Activated B cell treated with CpG ODN at 0.5 μM for 24 hours (primary cell): ENCODE data around the gene TMEM45A. TPM values are rescaled to one million over a fixed set of nuclear protein-coding genes. Genes with fewer than 3 reads are reported as not detected.

Experiments
- ATAC-seq: fragments of 200-7000 bp; cut with Tn5 transposase; one replicate; pipeline ENCODE4 v1.10.0; 2021; ENCODE audit warnings: low read depth, mild to moderate bottlenecking, moderate library complexity
- CTCF ChIA-PET: fragments of 350-600 bp; sonication (Branson Sonifier 250); formaldehyde crosslinking; loops from one replicate; lab custom pipeline; 2021; ENCODE audit warnings: antibody characterized with exemption; lab: Charles Lee
- POLR2A ChIA-PET: fragments of 350-600 bp; sonication (Branson Sonifier 250); formaldehyde crosslinking; loops from one replicate; lab custom pipeline; 2021; ENCODE audit warnings: antibody characterized with exemption; lab: Charles Lee
- DNase-seq: peaks from one replicate; pipeline ENCODE4 v3.0.0; 2022
- H3K27ac Mint-ChIP-seq: one replicate; pipeline ENCODE4 v1.8.0; 2020; ENCODE audit warnings: mixed read lengths
- H3K27me3 Mint-ChIP-seq: one replicate; pipeline ENCODE4 v1.8.0; 2021; ENCODE audit warnings: mixed read lengths
- H3K36me3 Mint-ChIP-seq: one replicate; pipeline ENCODE4 v1.8.0; 2021; ENCODE audit warnings: low read depth, mixed read lengths
- H3K4me1 Mint-ChIP-seq: one replicate; pipeline ENCODE4 v1.8.0; 2021; ENCODE audit warnings: mixed read lengths
- H3K4me3 Mint-ChIP-seq: one replicate; pipeline ENCODE4 v1.8.0; 2020; ENCODE audit warnings: mild to moderate bottlenecking, mixed read lengths
- H3K9me3 Mint-ChIP-seq: one replicate; pipeline ENCODE4 v1.8.0; 2020; ENCODE audit warnings: mixed read lengths
- intact Hi-C: fragments of 100-400 bp; cut with micrococcal nuclease; formaldehyde crosslinking; loops from one replicate; pipeline ENCODE4 v1.15.1; 2024
- total RNA-seq: library from RNA; stranded (reverse); gene quantifications from 2 replicates; pipeline ENCODE4 v1.2.3, GENCODE V29; 2022
- TF ChIP-seq, protein P1 (sequence below): fragments of 200-600 bp; IDR thresholded peaks from one replicate; pipeline ENCODE4 v1.8.0; 2022; ENCODE audit warnings: antibody characterized with exemption, mild to moderate bottlenecking

Gene TMEM45A
- total RNA-seq, 1 donor from 2014 or later, result 0.13 TPM

DNA sequence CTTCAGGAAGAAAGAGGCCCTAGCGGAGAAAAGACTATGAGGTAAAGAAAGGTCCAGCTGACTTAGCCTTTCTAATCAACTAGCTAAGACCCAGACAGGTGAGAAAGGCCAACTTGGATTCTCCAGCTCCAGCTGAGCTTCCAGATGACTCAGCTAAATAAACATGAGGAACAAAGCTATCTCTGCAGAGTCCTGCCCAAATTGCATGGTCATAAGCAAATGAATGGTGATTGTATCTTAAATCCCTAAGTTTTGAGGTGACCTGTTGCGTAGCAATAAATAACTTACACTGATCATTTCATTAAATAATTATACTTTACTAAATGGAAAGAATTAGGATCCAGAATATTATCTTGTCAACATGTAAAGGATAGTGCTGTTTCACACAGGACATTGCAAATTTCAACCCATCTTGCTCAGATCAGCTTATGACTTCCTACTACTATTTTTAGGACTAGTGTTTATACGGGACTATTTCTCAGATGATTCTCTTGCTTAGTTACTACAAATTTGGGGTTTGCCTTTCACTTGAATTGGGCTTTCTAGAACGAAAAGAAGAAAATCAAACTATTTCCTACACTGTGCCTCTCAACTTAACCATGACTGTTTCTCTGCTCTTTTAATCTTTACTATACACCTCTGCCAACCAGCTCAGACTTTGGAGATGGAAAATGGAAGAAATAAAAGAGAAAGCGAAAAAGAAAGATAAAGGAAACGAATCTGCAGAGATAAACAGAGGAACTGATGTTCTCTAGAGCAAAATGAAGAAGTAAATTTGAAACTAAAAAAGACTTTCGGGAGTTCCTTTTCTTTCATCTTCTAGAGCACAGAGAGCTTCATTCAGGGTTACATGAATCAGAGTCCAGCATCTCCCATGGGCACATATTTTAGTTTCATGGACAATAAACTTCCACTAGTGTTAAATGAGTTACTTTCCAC, 110.4 kb downstream of the TMEM45A start:
- Mint-ChIP-seq H3K4me3 (peak overlapping the region; percentile 83), H3K4me1 (peaks cover 26% of the 10 kb centered on the region), H3K9me3 (peaks cover 2% of the 10 kb centered on the region), H3K36me3 (peaks cover 2% of the 10 kb centered on the region), H3K27me3 (peaks cover 7% of the 10 kb centered on the region), H3K27ac (peak overlapping the region; percentile 97)
- TF ChIP-seq, protein P1, sequence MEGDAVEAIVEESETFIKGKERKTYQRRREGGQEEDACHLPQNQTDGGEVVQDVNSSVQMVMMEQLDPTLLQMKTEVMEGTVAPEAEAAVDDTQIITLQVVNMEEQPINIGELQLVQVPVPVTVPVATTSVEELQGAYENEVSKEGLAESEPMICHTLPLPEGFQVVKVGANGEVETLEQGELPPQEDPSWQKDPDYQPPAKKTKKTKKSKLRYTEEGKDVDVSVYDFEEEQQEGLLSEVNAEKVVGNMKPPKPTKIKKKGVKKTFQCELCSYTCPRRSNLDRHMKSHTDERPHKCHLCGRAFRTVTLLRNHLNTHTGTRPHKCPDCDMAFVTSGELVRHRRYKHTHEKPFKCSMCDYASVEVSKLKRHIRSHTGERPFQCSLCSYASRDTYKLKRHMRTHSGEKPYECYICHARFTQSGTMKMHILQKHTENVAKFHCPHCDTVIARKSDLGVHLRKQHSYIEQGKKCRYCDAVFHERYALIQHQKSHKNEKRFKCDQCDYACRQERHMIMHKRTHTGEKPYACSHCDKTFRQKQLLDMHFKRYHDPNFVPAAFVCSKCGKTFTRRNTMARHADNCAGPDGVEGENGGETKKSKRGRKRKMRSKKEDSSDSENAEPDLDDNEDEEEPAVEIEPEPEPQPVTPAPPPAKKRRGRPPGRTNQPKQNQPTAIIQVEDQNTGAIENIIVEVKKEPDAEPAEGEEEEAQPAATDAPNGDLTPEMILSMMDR, result no peak
- POLR2A ChIA-PET, result no interaction called here
- intact Hi-C loops, result loop anchor here (2.0 kb wide), 2 partner anchors 106 to 342 kb away; partner anchors contain the start of genes TBC1D23 and TFG
- DNase-seq, result no peak
- CTCF ChIA-PET, result interaction anchor here (0.7 to 2.4 kb wide), 4 partner anchors 11 to 771 kb away, joined by 3 to 10 read pairs (median 6); no protein-coding TSS in a partner anchor
- ATAC-seq, result peak; percentile 63

DNA sequence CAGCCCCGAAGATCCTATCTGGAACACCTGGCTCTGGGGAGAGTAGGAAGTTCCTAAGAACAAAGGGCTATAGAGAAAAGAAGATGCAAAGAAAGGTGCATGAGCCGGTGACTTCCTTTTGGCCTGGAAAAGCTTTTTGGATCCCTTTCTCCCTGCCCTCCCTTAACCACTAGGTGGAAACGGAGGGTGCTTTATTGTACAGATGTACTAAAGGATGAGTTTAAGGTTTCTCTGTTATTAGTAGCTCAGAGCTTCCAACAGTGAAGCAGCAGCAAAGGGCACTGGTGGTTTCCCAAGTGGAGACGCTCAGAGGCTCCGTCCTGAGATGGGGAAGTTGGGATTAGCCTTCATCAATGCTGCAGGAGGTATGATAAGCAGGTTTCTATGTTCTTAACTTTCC, 111.0 kb downstream of the TMEM45A start:
- DNase-seq (no peak), ATAC-seq (peak; percentile 45)
- H3K27me3 Mint-ChIP-seq, result peaks cover 3% of the 10 kb centered on the region
- H3K36me3 Mint-ChIP-seq, result peaks cover 2% of the 10 kb centered on the region
- ChIA-PET POLR2A (no interaction called here), CTCF (interaction anchor here (0.7 to 2.4 kb wide), 4 partner anchors 12 to 771 kb away, joined by 3 to 10 read pairs (median 6); no protein-coding TSS in a partner anchor)
- H3K4me3 Mint-ChIP-seq, result peak overlapping the region; percentile 83
- H3K4me1 Mint-ChIP-seq, result peaks cover 27% of the 10 kb centered on the region
- TF ChIP-seq, protein P1, result no peak
- peak overlapping the region; percentile 97 for H3K27ac Mint-ChIP-seq
- intact Hi-C loops, result loop anchor here (2.0 kb wide), 2 partner anchors 105 to 343 kb away; partner anchors contain the start of genes TBC1D23 and TFG
- peaks cover 2% of the 10 kb centered on the region for H3K9me3 Mint-ChIP-seq

DNA sequence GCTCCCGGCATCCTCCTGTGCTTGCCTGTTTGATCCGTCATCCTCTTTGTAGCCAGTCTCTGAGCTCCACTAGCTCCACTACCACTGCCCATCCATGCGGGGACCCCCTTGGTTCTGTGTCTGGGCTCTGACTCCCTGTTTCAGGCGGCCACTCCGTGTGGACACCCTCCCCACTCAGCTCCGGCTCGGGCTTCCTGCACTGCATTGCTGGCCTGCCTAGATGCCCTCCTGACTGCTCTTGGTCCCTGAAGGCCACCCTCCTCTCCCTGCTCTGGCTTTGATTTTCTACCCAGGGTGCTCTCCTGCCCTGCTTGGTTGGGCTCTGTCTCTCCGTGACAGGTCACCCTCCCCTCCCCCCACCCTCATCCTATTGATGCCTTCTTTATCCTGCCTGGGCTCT, 112.9 kb downstream of the TMEM45A start:
- POLR2A ChIA-PET, result no interaction called here
- no peak overlapping the region for H3K4me3 Mint-ChIP-seq
- H3K4me1 Mint-ChIP-seq, result peaks cover 27% of the 10 kb centered on the region

GRCh38 chr3:100606894-100607512, 114.6 kb downstream of the TMEM45A start:
- intact Hi-C loops, result no loop called here
- H3K36me3 Mint-ChIP-seq, result no peaks in the 10 kb centered on the region
- ChIA-PET POLR2A (no interaction called here), CTCF (no interaction called here)
- TF ChIP-seq, protein P1, result no peak
- no peak overlapping the region for H3K27ac Mint-ChIP-seq
- H3K9me3 Mint-ChIP-seq, result no peaks in the 10 kb centered on the region
- DNase-seq (no peak), ATAC-seq (no peak)
- no peak overlapping the region for H3K4me3 Mint-ChIP-seq
- peaks cover 14% of the 10 kb centered on the region for H3K27me3 Mint-ChIP-seq
- peaks cover 27% of the 10 kb centered on the region for H3K4me1 Mint-ChIP-seq

More for the DNA sequence above, 112.9 kb downstream of the TMEM45A start:
- no peaks in the 10 kb centered on the region for H3K9me3 Mint-ChIP-seq
- CTCF ChIA-PET, result no interaction called here
- H3K36me3 Mint-ChIP-seq, result no peaks in the 10 kb centered on the region
- TF ChIP-seq, protein P1, result no peak
- no peak overlapping the region for H3K27ac Mint-ChIP-seq
- H3K27me3 Mint-ChIP-seq, result peaks cover 11% of the 10 kb centered on the region
- ATAC-seq (no peak), DNase-seq (no peak)
- intact Hi-C loops, result no loop called here

DNA sequence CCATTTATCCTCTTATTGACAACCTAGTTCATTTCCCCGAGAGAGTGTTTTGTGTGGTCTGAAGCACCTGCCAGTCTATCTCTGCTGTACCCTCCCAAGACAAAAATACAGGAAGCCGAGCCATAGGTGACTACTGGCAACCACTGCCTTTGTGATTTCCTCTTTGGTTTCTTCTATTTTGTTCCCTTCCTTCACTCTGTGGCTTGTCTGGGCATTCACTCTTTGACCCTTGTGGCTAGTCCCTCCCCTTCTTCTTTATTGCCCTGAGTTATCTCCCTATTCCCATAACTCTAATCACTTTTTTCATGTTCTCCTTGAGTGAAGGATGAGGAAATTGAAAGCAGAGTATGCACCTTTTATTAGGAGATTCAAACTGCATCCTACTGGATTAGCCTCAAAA, 116.9 kb downstream of the TMEM45A start, which contains the start of gene ADGRG7:
Gene ADGRG7 (plus strand): TSS at position 297 of the 400 bp plus-strand sequence. CDS start 256 bp downstream, outside the sequence.
- POLR2A ChIA-PET, result no interaction called here
- CTCF ChIA-PET, result no interaction called here
- DNase-seq, result no peak
- Mint-ChIP-seq H3K27me3 (peaks cover 18% of the 10 kb centered on the region), H3K27ac (no peak within 1 kb of the TSS), H3K4me3 (no peak within 1 kb of the TSS), H3K9me3 (no peaks in the 10 kb centered on the region), H3K4me1 (peaks cover 11% of the 10 kb centered on the region), H3K36me3 (no peaks in the 10 kb centered on the region)
- intact Hi-C loops, result no loop called here
- ATAC-seq, result no peak
- TF ChIP-seq, protein P1, result no peak
